Endothelial cell of umbilical vein (primary cell): ENCODE data around the gene PTPN6. TPM values are rescaled to one million over a fixed set of nuclear protein-coding genes. Genes with fewer than 3 reads are reported as not detected.

Source experiments
- BruUV-seq: library from RNA; stranded (reverse); fragments of 400-500 nt; replicated peaks from 2 replicates; lab custom pipeline; 2021; lab: Mats Ljungman, UMichigan
- CTCF ChIA-PET: fragments of 300-600, 350-600 bp; sonication (Branson Sonifier 250); formaldehyde crosslinking; loops from one replicate; lab custom pipeline; 2021; ENCODE audit warnings: antibody characterized with exemption, inconsistent platforms; lab: Charles Lee
- POLR2A ChIA-PET: fragments of 300-600, 350-600 bp; sonication (Branson Sonifier 250); formaldehyde crosslinking; loops from one replicate; lab custom pipeline; 2021; ENCODE audit warnings: antibody characterized with exemption, inconsistent platforms; lab: Charles Lee
- DNase-seq: peaks from one replicate; pipeline ENCODE4 v3.0.0-alpha.2; 2011; ENCODE audit warnings: low read depth, low spot score
- FAIRE-seq: peaks from 2 replicates; lab custom pipeline; 2011; peaks lifted over from hg19 to GRCh38; lab: Jason Lieb, UNC
- H2AFZ ChIP-seq: 2 replicates; pipeline ENCODE4 v1.6.0; 2012; ENCODE audit warnings: low read depth, low read length, control low read depth, inconsistent platforms
- H3K27ac ChIP-seq: 2 replicates; pipeline ENCODE4 v1.5.1; 2011; ENCODE audit warnings: low read depth, mild to moderate bottlenecking, control low read depth, low read length, moderate library complexity; ENCODE audit not compliant: insufficient read depth
- H3K27me3 ChIP-seq, 2 experiments: 2 replicates each; pipeline versions ENCODE4 v1.6.0 to v1.6.1; 2011; ENCODE audit warnings: low read length in 2 of 2, mixed read lengths in 1 of 2; ENCODE audit not compliant: control insufficient read depth in 2 of 2, insufficient read depth in 2 of 2
- H3K36me3 ChIP-seq, 2 experiments: 2 replicates in 1 of 2; 3 replicates in 1 of 2; pipeline ENCODE4 v1.5.1; 2011; ENCODE audit warnings: low read length in 2 of 2, mild to moderate bottlenecking in 1 of 2, moderate library complexity in 1 of 2; ENCODE audit not compliant: control insufficient read depth in 2 of 2, insufficient read depth in 2 of 2; ENCODE audit errors: extremely low read depth in 1 of 2
- H3K4me1 ChIP-seq: 3 replicates; pipeline ENCODE4 v1.5.1; 2011; ENCODE audit warnings: mild to moderate bottlenecking, low read length; ENCODE audit not compliant: control insufficient read depth, insufficient read depth; ENCODE audit errors: extremely low read depth
- H3K4me2 ChIP-seq: 2 replicates; pipeline ENCODE4 v1.6.1; 2011; ENCODE audit warnings: low read length, control low read depth, mixed read lengths; ENCODE audit not compliant: insufficient read depth
- H3K4me3 ChIP-seq, 3 experiments: fragments of 200-600 bp in 1 of 3; sonication (generic), shearing (Covaris generic) in 1 of 3; replicated peaks in 1 of 3; 2 replicates each; pipeline ENCODE4 v1.5.1; 2011 to 2016; ENCODE audit warnings: control low read depth in 3 of 3, low read length in 3 of 3, mild to moderate bottlenecking in 2 of 3, inconsistent platforms in 1 of 3, low read depth in 1 of 3, moderate library complexity in 1 of 3; ENCODE audit not compliant: insufficient read depth in 1 of 3
- H3K79me2 ChIP-seq: 2 replicates; pipeline ENCODE4 v1.6.0; 2012; ENCODE audit warnings: low read length, inconsistent platforms; ENCODE audit not compliant: control insufficient read depth, insufficient read depth
- H3K9ac ChIP-seq: replicated peaks from 2 replicates; pipeline ENCODE3; 2011; ENCODE audit warnings: low read length, control low read depth; ENCODE audit not compliant: insufficient read depth; ENCODE audit errors: extremely low read depth
- H3K9me1 ChIP-seq: replicated peaks from 3 replicates; pipeline ENCODE4 v1.6.0; 2011; ENCODE audit warnings: mild to moderate bottlenecking, low read length; ENCODE audit not compliant: control insufficient read depth, insufficient read depth; ENCODE audit errors: extremely low read depth
- H3K9me3 ChIP-seq: replicated peaks from 2 replicates; pipeline ENCODE4 v1.5.1; 2012; ENCODE audit warnings: low read length, inconsistent platforms; ENCODE audit not compliant: control insufficient read depth, insufficient read depth
- H4K20me1 ChIP-seq: replicated peaks from 2 replicates; pipeline ENCODE3; 2011; ENCODE audit warnings: mild to moderate bottlenecking, low read length; ENCODE audit not compliant: control insufficient read depth, insufficient read depth; ENCODE audit errors: extremely low read depth
- EZH2 ChIP-seq: IDR thresholded peaks from 2 replicates; pipeline ENCODE4 v1.6.1; 2012; ENCODE audit warnings: borderline replicate concordance, low read depth, mild to moderate bottlenecking, moderate library complexity, low read length, inconsistent platforms; ENCODE audit not compliant: severe bottlenecking
- FOS ChIP-seq: IDR thresholded peaks from 2 replicates; pipeline ENCODE4 v1.6.1; 2011; ENCODE audit warnings: mild to moderate bottlenecking, low read length, moderate library complexity, borderline replicate concordance; ENCODE audit not compliant: insufficient read depth
- GATA2 ChIP-seq: IDR thresholded peaks from 2 replicates; pipeline ENCODE4 v1.7.0; 2011; ENCODE audit warnings: low read depth, mild to moderate bottlenecking, moderate library complexity, mixed read lengths, low read length; ENCODE audit not compliant: insufficient read length, insufficient read depth
- JUN ChIP-seq: IDR thresholded peaks from 2 replicates; pipeline ENCODE4 v1.6.1; 2011; ENCODE audit warnings: borderline replicate concordance, low read depth; ENCODE audit not compliant: insufficient read length, insufficient read depth
- MYC ChIP-seq: IDR thresholded peaks from one replicate; pipeline ENCODE4 v1.6.1; 2011; ENCODE audit warnings: mild to moderate bottlenecking, low read depth, low read length
- POLR2A ChIP-seq: IDR thresholded peaks from 2 replicates; pipeline ENCODE4 v1.6.1; 2012; ENCODE audit warnings: low read depth, mild to moderate bottlenecking, control low read depth, low read length
- dilution Hi-C: fragments of 300-500 bp; cut with MboI; formaldehyde crosslinking; loops from one replicate; pipeline ENCODE4 v1.15.0; 2019; ENCODE audit warnings: low sequenced_read_pairs; ENCODE audit not compliant: extremely low pct_ligation_motif_present
- intact Hi-C: fragments of 100-400 bp; cut with micrococcal nuclease; formaldehyde crosslinking; loops from one replicate; pipeline ENCODE4 v1.10.0; 2022
- microRNA counts: library from miRNA; unstranded; fragments of <30 nt; microRNA quantifications from one replicate; lab custom pipeline; 2016
- microRNA-seq: library from miRNA; unstranded; fragments of <30 nt; microRNA quantifications from one replicate; pipeline ENCODE4 v1.2.0, GENCODE V29; 2021; ENCODE audit warnings: borderline number of aligned reads, borderline replicate concordance
- polyA plus RNA-seq, 4 experiments: library from polyadenylated mRNA; depleted of rRNA in 3 of 4; stranded (reverse) in 3 of 4; unstranded in 1 of 4; fragments of >200 nt; gene quantifications; 2 replicates each; pipeline versions ENCODE4 v1.2.1 to v1.2.3, GENCODE V29; 2011 to 2012; ENCODE audit warnings: missing spikeins in 1 of 4
- small RNA-seq: library from RNA; depleted of rRNA; stranded (forward); fragments of <200 nt; gene quantifications from one replicate; pipeline ENCODE3, GENCODE V24; 2012; ENCODE audit warnings: low replicate concordance, low read depth; ENCODE audit not compliant: insufficient read depth, insufficient read length
- total RNA-seq: library from RNA; stranded (reverse); gene quantifications from 2 replicates; pipeline ENCODE4 v1.2.3, GENCODE V29; 2021

The PTPN6 gene
- total and polyA plus RNA-seq, 2 donors (not counting 3 experiments of a cell fraction or from before 2014, with no cell fraction given) = 0.25 to 1.6 TPM

- no peak overlapping the region for H3K9ac ChIP-seq
- TF ChIP-seq POLR2A (no peak), GATA2 (no peak), FOS (no peak), EZH2 (no peak), JUN (no peak), MYC (no peak)
- peaks cover 0 to 2% of the 10 kb centered on the region in 2 experiments for H3K36me3 ChIP-seq
- H3K4me1 ChIP-seq = peaks cover 4% of the 10 kb centered on the region
- CTCF ChIA-PET = interaction anchor here (1.0 kb wide), 1 partner anchor 9 kb away, joined by 4 read pairs; the partner anchor contains the start of gene LPCAT3
- dilution Hi-C loops (no loop called here), intact Hi-C loops (no loop called here)
- H4K20me1 ChIP-seq = no peaks in the 10 kb centered on the region
- H3K4me3 ChIP-seq = no peak overlapping the region
- DNase-seq (no peak), FAIRE-seq (no peak)
- BruUV-seq = no TSS peak
- no peak overlapping the region for H3K27ac ChIP-seq
- no peaks in the 10 kb centered on the region for H3K79me2 ChIP-seq
- no peak overlapping the region for H2AFZ ChIP-seq
- no peaks in the 10 kb centered on the region for H3K9me3 ChIP-seq
- no peaks in the 10 kb centered on the region for H3K27me3 ChIP-seq
- POLR2A ChIA-PET = no interaction called here
- H3K4me2 ChIP-seq = no peak overlapping the region
- H3K9me1 ChIP-seq = no peaks in the 10 kb centered on the region
These were observed 58.4 kb downstream of the PTPN6 start for GRCh38 chr12:7009512-7009911.

MicroRNA genes within 50 kb of the gene (microRNA counts, 767-probe panel; counts per million panel counts)
- microRNA hsa-miR-141-3p (lab: Ali Mortazavi, UCI) (723 counts per million, percentile 96 among the panel's probes with 10 or more counts), microRNA hsa-miR-200c-3p (lab: Ali Mortazavi, UCI) (723 counts per million, percentile 96 among the panel's probes with 10 or more counts)

Small RNAs within 50 kb of the gene (microRNA-seq; reads per million reads assigned to microRNA genes)
- gene MIR141 (4.2 reads per million, percentile 6 among the genes with 10 or more reads in this experiment), gene MIR200C (86.8 reads per million, percentile 54 among the genes with 10 or more reads in this experiment)

Small RNAs within 50 kb of the gene (small RNA-seq; reads per million reads assigned to genes)
- gene MIR141 (7.2 reads per million, percentile 51 among the genes with 10 or more reads in this experiment), gene MIR200C (1.1 reads per million), gene RNU7-1 (not detected), gene SCARNA12 (21.7 reads per million, percentile 80 among the genes with 10 or more reads in this experiment)

Other genes starting within 250 kb of the PTPN6 start
- 36.5 and 41.1 TPM in 2 replicates for gene COPS7A, start 227.3 kb upstream of the PTPN6 start, total RNA-seq
- 104 and 112 TPM in 2 replicates for gene COPS7A, start 227.3 kb upstream of the PTPN6 start, polyA plus RNA-seq
- 136 and 147 TPM in 2 replicates for gene MLF2, start 198.2 kb upstream of the PTPN6 start, total RNA-seq
- gene MLF2, start 198.2 kb upstream of the PTPN6 start, polyA plus RNA-seq = 306 and 319 TPM in 2 replicates
- 518 and 555 TPM in 2 replicates for gene PTMS, start 185.0 kb upstream of the PTPN6 start, total RNA-seq
- 661 and 787 TPM in 2 replicates for gene PTMS, start 185.0 kb upstream of the PTPN6 start, polyA plus RNA-seq
- 3.8 and 4.1 TPM in 2 replicates for gene LAG3, start 178.8 kb upstream of the PTPN6 start, total RNA-seq
- 1.3 and 1.8 TPM in 2 replicates for gene LAG3, start 178.8 kb upstream of the PTPN6 start, polyA plus RNA-seq
- not detected in 2 replicates for gene CD4, start 161.8 kb upstream of the PTPN6 start, total RNA-seq
- gene CD4, start 161.8 kb upstream of the PTPN6 start, polyA plus RNA-seq = not detected in 2 replicates
- gene GPR162, start 129.5 kb upstream of the PTPN6 start, total RNA-seq = 8.1 and 13.7 TPM in 2 replicates
- 9.0 and 9.7 TPM in 2 replicates for gene GPR162, start 129.5 kb upstream of the PTPN6 start, polyA plus RNA-seq
- 76.5 and 92.6 TPM in 2 replicates for gene P3H3, start 122.9 kb upstream of the PTPN6 start, total RNA-seq
- gene P3H3, start 122.9 kb upstream of the PTPN6 start, polyA plus RNA-seq = 70.2 and 75.9 TPM in 2 replicates
- gene GNB3, start 110.4 kb upstream of the PTPN6 start, total RNA-seq = 9.4 and 14.6 TPM in 2 replicates
- gene GNB3, start 110.4 kb upstream of the PTPN6 start, polyA plus RNA-seq = 12.0 and 12.6 TPM in 2 replicates
- 44.3 and 44.8 TPM in 2 replicates for gene CDCA3, start 100.1 kb upstream of the PTPN6 start, total RNA-seq
- 53.5 and 67.2 TPM in 2 replicates for gene CDCA3, start 100.1 kb upstream of the PTPN6 start, polyA plus RNA-seq
- 126 and 135 TPM in 2 replicates for gene USP5, start 99.2 kb upstream of the PTPN6 start, total RNA-seq
- gene USP5, start 99.2 kb upstream of the PTPN6 start, polyA plus RNA-seq = 68.9 and 69.4 TPM in 2 replicates
- 643 and 676 TPM in 2 replicates for gene TPI1, start 83.8 kb upstream of the PTPN6 start, total RNA-seq
- gene TPI1, start 83.8 kb upstream of the PTPN6 start, polyA plus RNA-seq = 1,816 and 2,057 TPM in 2 replicates
- gene SPSB2, start 78.1 kb upstream of the PTPN6 start, total RNA-seq = 3.9 and 6.9 TPM in 2 replicates
- 3.8 and 5.6 TPM in 2 replicates for gene SPSB2, start 78.1 kb upstream of the PTPN6 start, polyA plus RNA-seq
- 2.7 and 3.5 TPM in 2 replicates for gene LRRC23, start 46.5 kb upstream of the PTPN6 start, total RNA-seq
- 2.8 and 3.1 TPM in 2 replicates for gene LRRC23, start 46.5 kb upstream of the PTPN6 start, polyA plus RNA-seq
- 13.8 and 18.6 TPM in 2 replicates for gene ENO2, start 36.8 kb upstream of the PTPN6 start, total RNA-seq
- gene ENO2, start 36.8 kb upstream of the PTPN6 start, polyA plus RNA-seq = 9.1 and 11.4 TPM in 2 replicates
- 117 and 122 TPM in 2 replicates for gene ATN1, start 23.4 kb upstream of the PTPN6 start, total RNA-seq
- 46.4 and 47.1 TPM in 2 replicates for gene ATN1, start 23.4 kb upstream of the PTPN6 start, polyA plus RNA-seq
- gene RNU7-1, start 7.5 kb upstream of the PTPN6 start, total RNA-seq = not detected in 2 replicates
- gene RNU7-1, start 7.5 kb upstream of the PTPN6 start, polyA plus RNA-seq = not detected in 2 replicates
- 153 and 167 TPM in 2 replicates for gene C12orf57, start 7.3 kb upstream of the PTPN6 start, total RNA-seq
- gene C12orf57, start 7.3 kb upstream of the PTPN6 start, polyA plus RNA-seq = 729 and 802 TPM in 2 replicates
- gene PHB2, start 19.3 kb downstream of the PTPN6 start, total RNA-seq = 231 and 244 TPM in 2 replicates
- gene PHB2, start 19.3 kb downstream of the PTPN6 start, polyA plus RNA-seq = 390 and 409 TPM in 2 replicates
- gene EMG1, start 19.6 kb downstream of the PTPN6 start, total RNA-seq = 54.7 and 56.6 TPM in 2 replicates
- 32.7 and 57.7 TPM in 2 replicates for gene EMG1, start 19.6 kb downstream of the PTPN6 start, polyA plus RNA-seq
- 29.3 and 29.5 TPM in 2 replicates for gene LPCAT3, start 67.1 kb downstream of the PTPN6 start, total RNA-seq
- gene LPCAT3, start 67.1 kb downstream of the PTPN6 start, polyA plus RNA-seq = 36.0 and 37.1 TPM in 2 replicates
- 0.38 and 0.83 TPM in 2 replicates for gene C1S, start 109.4 kb downstream of the PTPN6 start, total RNA-seq
- 0.16 and 0.32 TPM in 2 replicates for gene C1S, start 109.4 kb downstream of the PTPN6 start, polyA plus RNA-seq
- 3.1 and 3.6 TPM in 2 replicates for gene C1R, start 141.1 kb downstream of the PTPN6 start, total RNA-seq
- gene C1R, start 141.1 kb downstream of the PTPN6 start, polyA plus RNA-seq = 5.1 and 5.8 TPM in 2 replicates
- gene C1RL, start 157.9 kb downstream of the PTPN6 start, total RNA-seq = 22.5 and 25.0 TPM in 2 replicates
- gene C1RL, start 157.9 kb downstream of the PTPN6 start, polyA plus RNA-seq = 20.9 and 26.3 TPM in 2 replicates
- not detected in 2 replicates for gene RBP5, start 177.5 kb downstream of the PTPN6 start, total RNA-seq
- 0.11 and 0.12 TPM in 2 replicates for gene RBP5, start 177.5 kb downstream of the PTPN6 start, polyA plus RNA-seq
- gene CLSTN3, start 179.0 kb downstream of the PTPN6 start, total RNA-seq = 24.2 and 27.8 TPM in 2 replicates
- gene CLSTN3, start 179.0 kb downstream of the PTPN6 start, polyA plus RNA-seq = 38.9 and 45.9 TPM in 2 replicates
- 24.2 and 32.3 TPM in 2 replicates for gene PEX5, start 238.3 kb downstream of the PTPN6 start, total RNA-seq
- 11.4 and 12.9 TPM in 2 replicates for gene PEX5, start 238.3 kb downstream of the PTPN6 start, polyA plus RNA-seq